CD4-positive, alpha-beta T cell (primary cell): Measurements from ENCODE around the gene TBCA. TPM values are rescaled to one million over a fixed set of nuclear protein-coding genes. Genes with fewer than 3 reads are reported as not detected.

Experiments used
- ATAC-seq: fragments of 200-7000 bp; cut with Tn5 transposase; one replicate; pipeline ENCODE4 v1.10.0; 2022; ENCODE audit warnings: mild to moderate bottlenecking; ENCODE audit not compliant: poor library complexity
- CTCF ChIA-PET: fragments of 350-600 bp; sonication (Branson Sonifier 250); formaldehyde crosslinking; loops from one replicate; lab custom pipeline; 2021; ENCODE audit warnings: antibody characterized with exemption, inconsistent platforms; lab: Charles Lee
- POLR2A ChIA-PET: fragments of 350-600 bp; sonication (Branson Sonifier 250); formaldehyde crosslinking; loops from one replicate; lab custom pipeline; 2021; ENCODE audit warnings: antibody characterized with exemption, inconsistent platforms; lab: Charles Lee
- DNase-seq, 14 experiments: peaks; one replicate each; pipeline ENCODE4 v3.0.0-alpha.2; 2013 to 2020; ENCODE audit warnings: mixed read lengths in 2 of 14
- H3K27ac ChIP-seq, 2 donors: one replicate each; pipeline versions ENCODE4 v1.5.1 to v1.7.0; 2013; ENCODE audit warnings: low read length in 2 of 2, low read depth in 1 of 2, mild to moderate bottlenecking in 1 of 2
- H3K27me3 ChIP-seq, 2 experiments: 1 replicate in 1 of 2; 2 replicates in 1 of 2; pipeline versions ENCODE4 v1.6.1 to v1.7.0; 2013; ENCODE audit warnings: low read length in 2 of 2, control low read depth in 1 of 2, mild to moderate bottlenecking in 1 of 2, moderate library complexity in 1 of 2; ENCODE audit not compliant: insufficient read depth in 2 of 2, control insufficient read depth in 1 of 2
- H3K36me3 ChIP-seq: one replicate; pipeline ENCODE4 v1.6.1; 2013; ENCODE audit warnings: low read length, control low read depth; ENCODE audit not compliant: insufficient read depth
- H3K4me1 ChIP-seq: one replicate; pipeline ENCODE4 v1.6.1; 2013; ENCODE audit warnings: low read length, control low read depth; ENCODE audit not compliant: insufficient read depth
- H3K4me3 ChIP-seq: one replicate; pipeline ENCODE4 v1.5.1; 2013; ENCODE audit warnings: mild to moderate bottlenecking, low read length, moderate library complexity
- H3K9me3 ChIP-seq, 2 experiments: 1 replicate in 1 of 2; 2 replicates in 1 of 2; pipeline versions ENCODE4 v1.6.1 to v1.7.0; 2013; ENCODE audit warnings: low read length in 2 of 2, mild to moderate bottlenecking in 2 of 2, control low read depth in 1 of 2, moderate library complexity in 1 of 2; ENCODE audit not compliant: control insufficient read depth in 1 of 2, insufficient read depth in 1 of 2
- H3K27ac Mint-ChIP-seq: one replicate; pipeline ENCODE4 v1.8.0; 2020; ENCODE audit warnings: mixed read lengths
- H3K27me3 Mint-ChIP-seq: one replicate; pipeline ENCODE4 v1.8.0; 2021; ENCODE audit warnings: mixed read lengths
- H3K36me3 Mint-ChIP-seq: one replicate; pipeline ENCODE4 v1.8.0; 2021; ENCODE audit warnings: low read depth, mixed read lengths
- H3K4me1 Mint-ChIP-seq: one replicate; pipeline ENCODE4 v1.8.0; 2021; ENCODE audit warnings: low read depth, mixed read lengths
- H3K4me3 Mint-ChIP-seq: one replicate; pipeline ENCODE4 v1.8.0; 2020; ENCODE audit warnings: mild to moderate bottlenecking, mixed read lengths
- H3K9me3 Mint-ChIP-seq: one replicate; pipeline ENCODE4 v1.8.0; 2020; ENCODE audit warnings: mixed read lengths
- intact Hi-C, 2 experiments: fragments of 100-400 bp; cut with DNase I in 1 of 2; cut with micrococcal nuclease in 1 of 2; formaldehyde crosslinking; loops; one replicate each; pipeline versions ENCODE4 v1.15.1 to v1.9.0; 2023 to 2025; cut with DNase I, micrococcal nuclease
- total RNA-seq, 174 experiments: library from RNA in 2 of 174; stranded (reverse) in 2 of 174; gene quantifications; one replicate each; pipeline ENCODE4 v1.2.3 and lab custom pipeline; 2021 to 2026
- TF ChIP-seq, protein P1 (sequence below): fragments of 200-600 bp; IDR thresholded peaks from one replicate; pipeline ENCODE4 v1.8.0; 2022; ENCODE audit warnings: antibody characterized with exemption, mild to moderate bottlenecking

The TBCA gene
- total RNA-seq, 2 experiments from 2014 or later, result 72.0 to 72.9 TPM

GRCh38 chr5:77651343-77651742, 124.8 kb downstream of the TBCA start:
- H3K4me3 ChIP-seq, result no peak overlapping the region
- no peaks in the 10 kb centered on the region for H3K36me3 ChIP-seq
- Mint-ChIP-seq H3K27ac (no peak overlapping the region), H3K9me3 (no peaks in the 10 kb centered on the region), H3K4me1 (no peaks in the 10 kb centered on the region), H3K27me3 (peaks cover 90% of the 10 kb centered on the region), H3K36me3 (no peaks in the 10 kb centered on the region), H3K4me3 (no peak overlapping the region)
- peaks cover 26 to 36% of the 10 kb centered on the region in 2 experiments for H3K27me3 ChIP-seq
- no peak for DNase-seq
- ChIA-PET POLR2A (no interaction called here), CTCF (no interaction called here)
- no peaks in the 10 kb centered on the region for H3K4me1 ChIP-seq
- TF ChIP-seq, protein P1, sequence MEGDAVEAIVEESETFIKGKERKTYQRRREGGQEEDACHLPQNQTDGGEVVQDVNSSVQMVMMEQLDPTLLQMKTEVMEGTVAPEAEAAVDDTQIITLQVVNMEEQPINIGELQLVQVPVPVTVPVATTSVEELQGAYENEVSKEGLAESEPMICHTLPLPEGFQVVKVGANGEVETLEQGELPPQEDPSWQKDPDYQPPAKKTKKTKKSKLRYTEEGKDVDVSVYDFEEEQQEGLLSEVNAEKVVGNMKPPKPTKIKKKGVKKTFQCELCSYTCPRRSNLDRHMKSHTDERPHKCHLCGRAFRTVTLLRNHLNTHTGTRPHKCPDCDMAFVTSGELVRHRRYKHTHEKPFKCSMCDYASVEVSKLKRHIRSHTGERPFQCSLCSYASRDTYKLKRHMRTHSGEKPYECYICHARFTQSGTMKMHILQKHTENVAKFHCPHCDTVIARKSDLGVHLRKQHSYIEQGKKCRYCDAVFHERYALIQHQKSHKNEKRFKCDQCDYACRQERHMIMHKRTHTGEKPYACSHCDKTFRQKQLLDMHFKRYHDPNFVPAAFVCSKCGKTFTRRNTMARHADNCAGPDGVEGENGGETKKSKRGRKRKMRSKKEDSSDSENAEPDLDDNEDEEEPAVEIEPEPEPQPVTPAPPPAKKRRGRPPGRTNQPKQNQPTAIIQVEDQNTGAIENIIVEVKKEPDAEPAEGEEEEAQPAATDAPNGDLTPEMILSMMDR, result no peak
- intact Hi-C loops, result no loop called here
- H3K9me3 ChIP-seq, result no peaks in the 10 kb centered on the region
- ATAC-seq, result no peak
- no peak overlapping the region for H3K27ac ChIP-seq

GRCh38 chr5:77650686-77651085, 125.5 kb downstream of the TBCA start:
- H3K4me3 Mint-ChIP-seq, result no peak overlapping the region
- ChIA-PET CTCF (no interaction called here), POLR2A (interaction anchor here (0.7 kb wide), 1 partner anchor 12 kb away, joined by 3 read pairs; no protein-coding TSS in a partner anchor)
- intact Hi-C loops, result no loop called here
- TF ChIP-seq, protein P1, result no peak
- Histone ChIP-seq H3K27ac (no peak overlapping the region), H3K4me1 (no peaks in the 10 kb centered on the region), H3K9me3 (peaks cover 0 to 3% of the 10 kb centered on the region in 2 experiments), H3K27me3 (peaks cover 32 to 43% of the 10 kb centered on the region in 2 experiments), H3K36me3 (no peaks in the 10 kb centered on the region), H3K4me3 (no peak overlapping the region)
- H3K27me3 Mint-ChIP-seq, result peaks cover 94% of the 10 kb centered on the region
- no peak overlapping the region for H3K27ac Mint-ChIP-seq
- DNase-seq (no peak), ATAC-seq (no peak)
- no peaks in the 10 kb centered on the region for H3K4me1 Mint-ChIP-seq
- H3K36me3 Mint-ChIP-seq, result no peaks in the 10 kb centered on the region
- no peaks in the 10 kb centered on the region for H3K9me3 Mint-ChIP-seq

- H3K36me3 ChIP-seq, result no peaks in the 10 kb centered on the region
- POLR2A ChIA-PET, result no interaction called here
- DNase-seq, result no peak
- peaks cover 35 to 46% of the 10 kb centered on the region in 2 experiments for H3K27me3 ChIP-seq
- H3K4me3 Mint-ChIP-seq, result no peak overlapping the region
- H3K9me3 ChIP-seq, result peaks cover 0 to 4% of the 10 kb centered on the region in 2 experiments
- H3K4me1 ChIP-seq, result peaks cover 5% of the 10 kb centered on the region
- no peaks in the 10 kb centered on the region for H3K36me3 Mint-ChIP-seq
- intact Hi-C loops, result loop anchor here in 1 of 2 experiments (5.0 kb wide), 1 partner anchor 128 kb away; the partner anchor contains the start of gene TBCA
- H3K4me1 Mint-ChIP-seq, result peaks cover 5% of the 10 kb centered on the region
- ATAC-seq, result no peak
- H3K4me3 ChIP-seq, result no peak overlapping the region
- H3K9me3 Mint-ChIP-seq, result no peaks in the 10 kb centered on the region
- H3K27ac ChIP-seq, result no peak overlapping the region
- CTCF ChIA-PET, result no interaction called here
- H3K27ac Mint-ChIP-seq, result no peak overlapping the region
- peaks cover 96% of the 10 kb centered on the region for H3K27me3 Mint-ChIP-seq
- TF ChIP-seq, protein P1, result no peak
These were observed 126.4 kb downstream of the TBCA start for GRCh38 chr5:77649776-77650175.
